GM18508 (cell line): Measurements from ENCODE around the gene GRK1.

Experiments
- ATAC-seq: cut with Tn5 transposase; IDR thresholded peaks from one replicate; pipeline ENCODE4 v1.9.1; 2021; ENCODE audit warnings: moderate number of reproducible peaks; ENCODE audit not compliant: insufficient read depth, unreplicated experiment

GRK1 gene

DNA sequence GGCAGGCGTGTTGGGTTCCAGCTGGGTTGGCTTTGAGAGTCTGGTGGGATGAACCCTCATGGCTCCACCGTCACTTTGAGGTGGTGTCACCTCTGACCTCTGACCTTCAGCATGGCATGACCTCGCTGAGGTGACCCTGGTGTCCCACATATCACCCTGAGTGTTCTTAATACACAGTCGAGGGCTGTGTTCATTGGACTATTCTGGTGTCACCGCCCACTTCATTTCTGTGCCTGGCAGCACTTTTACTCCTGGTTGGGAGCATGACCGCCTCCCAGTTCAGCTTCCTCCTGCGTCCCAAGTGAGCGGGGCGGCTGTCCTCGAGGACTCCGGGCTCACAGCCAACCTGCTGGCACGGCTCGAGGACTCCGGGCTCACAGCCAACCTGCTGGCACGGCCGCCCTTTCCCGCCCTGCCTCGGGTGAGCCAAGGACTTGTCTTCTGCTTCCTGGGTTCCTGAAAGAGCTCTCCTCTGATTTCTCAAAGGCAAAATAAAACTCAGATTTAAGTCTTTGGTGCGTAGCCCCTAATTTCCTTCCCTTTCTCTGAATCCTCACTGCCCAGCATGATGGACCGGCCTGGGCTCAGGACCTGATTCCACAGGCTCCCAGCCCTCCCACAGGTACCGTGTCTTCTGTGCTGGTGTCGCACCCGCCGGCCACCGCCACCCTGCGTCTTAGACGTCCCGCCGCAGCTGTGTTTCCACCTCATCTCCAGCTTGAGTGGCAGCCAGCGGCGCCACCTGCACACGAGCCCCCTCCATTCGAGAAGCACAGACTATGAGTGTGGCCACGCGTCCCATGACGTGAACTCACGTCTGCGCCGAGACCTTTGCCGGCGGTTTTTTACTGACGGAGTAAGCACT is 19.4 kb upstream of the GRK1 start:
- no peak for ATAC-seq

DNA sequence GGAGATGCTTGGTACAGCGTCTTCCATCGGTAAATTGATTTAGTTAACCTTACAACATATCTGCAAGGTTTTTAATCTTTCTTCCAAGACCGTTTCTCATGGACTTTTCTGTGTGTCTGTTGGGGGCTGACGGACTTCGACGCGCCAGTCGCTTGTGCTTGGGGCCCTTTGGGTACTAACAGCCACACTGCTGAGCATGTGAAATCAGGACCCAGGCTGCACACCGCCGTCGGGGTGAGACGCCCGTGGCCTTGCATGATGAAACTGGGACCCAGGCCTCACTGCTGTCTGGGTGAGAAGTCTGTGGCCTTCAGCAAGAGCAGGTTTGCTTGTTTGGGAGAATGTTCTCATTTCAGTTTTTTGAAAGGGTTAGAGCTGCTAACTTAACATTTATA is 18.8 kb upstream of the GRK1 start:
- ATAC-seq = no peak

DNA sequence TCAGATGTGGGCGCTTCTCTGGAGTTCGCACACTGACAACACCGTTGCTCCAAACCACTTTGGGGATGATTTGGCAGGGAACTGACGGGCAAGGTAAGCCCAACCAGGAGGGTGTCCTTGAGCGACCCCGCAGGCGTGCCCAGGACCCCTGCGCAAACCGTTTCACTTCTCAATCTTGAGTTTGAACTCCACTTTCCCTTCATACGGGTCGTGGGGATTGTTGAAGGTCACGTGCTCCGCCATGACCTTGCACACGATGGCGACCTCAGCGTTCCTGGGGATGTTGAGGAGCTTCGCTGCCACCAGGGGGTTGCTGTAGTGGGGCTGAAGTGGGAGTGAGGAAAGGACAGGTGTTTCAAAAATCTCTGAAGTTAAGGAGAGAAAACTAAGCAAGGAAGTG is 17.8 kb upstream of the GRK1 start:
- ATAC-seq = no peak

DNA sequence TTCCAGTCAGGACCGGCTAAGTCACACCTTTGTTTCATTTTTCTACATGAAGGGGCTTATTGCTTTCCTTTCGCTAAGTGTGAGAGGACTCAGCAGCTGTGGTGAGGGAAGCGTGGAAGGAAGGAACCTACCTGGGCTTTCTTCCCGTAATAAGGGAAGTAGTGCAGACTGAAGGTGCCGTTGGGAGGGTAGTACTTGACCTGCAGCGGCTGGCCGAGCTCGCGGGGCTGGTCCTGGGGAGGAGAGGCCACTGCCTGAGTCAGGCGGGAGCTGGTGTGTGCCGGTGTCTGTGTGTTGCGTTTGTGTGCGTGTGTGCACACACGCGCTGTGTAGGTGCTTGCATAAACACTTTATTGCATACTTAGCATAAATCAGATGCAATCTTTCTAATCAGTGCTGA is 16.7 kb upstream of the GRK1 start:
- no peak for ATAC-seq

DNA sequence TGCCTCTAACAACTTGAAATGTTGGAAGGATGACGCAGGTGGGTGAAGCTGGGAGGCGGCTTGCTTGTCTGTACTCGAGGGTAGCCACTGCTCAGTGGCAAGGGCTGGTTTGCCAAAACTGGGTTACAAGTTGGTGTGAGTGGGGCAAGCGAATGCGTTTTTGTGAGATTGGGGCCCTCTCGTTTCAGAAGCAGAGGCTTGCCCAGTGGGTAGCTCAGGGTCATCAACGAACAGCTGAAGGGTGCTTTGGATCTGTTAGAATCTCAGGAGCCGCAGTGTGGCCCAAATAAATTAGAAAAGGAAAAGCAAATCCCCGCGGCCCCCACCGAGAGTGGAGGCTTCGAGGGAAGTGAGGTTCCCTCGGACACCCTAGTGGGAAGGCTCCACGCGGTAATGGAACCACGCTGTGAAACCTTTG is 16.3 kb upstream of the GRK1 start:
- no peak for ATAC-seq

DNA sequence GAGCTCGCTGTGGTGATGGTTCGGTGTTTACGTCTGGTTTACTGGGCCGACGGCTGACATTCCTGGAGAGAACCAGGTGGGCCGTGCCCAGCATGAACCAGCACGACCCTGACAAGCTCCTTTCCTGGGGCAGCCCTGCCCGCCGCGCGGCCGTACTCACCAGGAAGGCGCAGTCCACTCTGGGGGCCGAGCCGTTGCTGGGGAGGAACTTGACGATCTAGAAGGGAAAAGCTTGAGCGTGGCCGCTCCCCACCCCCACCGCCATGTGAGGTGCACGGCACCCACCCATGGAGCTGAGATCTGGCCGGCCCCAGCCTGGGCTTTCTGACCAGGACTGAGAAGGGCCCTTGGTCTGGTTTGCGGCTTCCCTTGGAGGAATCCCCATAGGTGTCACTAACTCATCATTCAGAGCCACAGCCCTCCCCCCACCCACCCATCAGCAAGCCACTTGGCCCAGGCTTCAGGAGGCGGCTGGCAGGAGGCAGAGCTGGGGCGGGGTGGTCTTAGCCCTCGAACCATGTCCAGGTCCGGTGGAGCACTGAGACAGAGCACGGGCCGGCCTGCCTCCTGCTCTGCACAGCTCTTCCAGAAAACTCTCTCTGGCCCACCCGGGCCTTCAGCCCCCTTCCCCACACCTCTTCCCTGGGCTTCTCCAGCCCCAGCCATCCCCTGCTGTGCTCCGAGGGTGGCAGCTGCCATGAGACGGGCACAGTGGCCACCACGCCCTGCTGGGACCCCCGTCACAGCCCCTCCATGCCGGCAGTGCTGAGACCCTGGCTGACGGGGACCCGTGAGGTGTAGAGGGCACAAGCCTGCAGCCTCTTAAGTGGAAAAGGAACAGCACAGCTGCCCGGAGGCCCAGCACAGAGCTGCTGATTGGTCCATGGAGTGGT is 15.3 kb upstream of the GRK1 start:
- ATAC-seq = no peak

DNA sequence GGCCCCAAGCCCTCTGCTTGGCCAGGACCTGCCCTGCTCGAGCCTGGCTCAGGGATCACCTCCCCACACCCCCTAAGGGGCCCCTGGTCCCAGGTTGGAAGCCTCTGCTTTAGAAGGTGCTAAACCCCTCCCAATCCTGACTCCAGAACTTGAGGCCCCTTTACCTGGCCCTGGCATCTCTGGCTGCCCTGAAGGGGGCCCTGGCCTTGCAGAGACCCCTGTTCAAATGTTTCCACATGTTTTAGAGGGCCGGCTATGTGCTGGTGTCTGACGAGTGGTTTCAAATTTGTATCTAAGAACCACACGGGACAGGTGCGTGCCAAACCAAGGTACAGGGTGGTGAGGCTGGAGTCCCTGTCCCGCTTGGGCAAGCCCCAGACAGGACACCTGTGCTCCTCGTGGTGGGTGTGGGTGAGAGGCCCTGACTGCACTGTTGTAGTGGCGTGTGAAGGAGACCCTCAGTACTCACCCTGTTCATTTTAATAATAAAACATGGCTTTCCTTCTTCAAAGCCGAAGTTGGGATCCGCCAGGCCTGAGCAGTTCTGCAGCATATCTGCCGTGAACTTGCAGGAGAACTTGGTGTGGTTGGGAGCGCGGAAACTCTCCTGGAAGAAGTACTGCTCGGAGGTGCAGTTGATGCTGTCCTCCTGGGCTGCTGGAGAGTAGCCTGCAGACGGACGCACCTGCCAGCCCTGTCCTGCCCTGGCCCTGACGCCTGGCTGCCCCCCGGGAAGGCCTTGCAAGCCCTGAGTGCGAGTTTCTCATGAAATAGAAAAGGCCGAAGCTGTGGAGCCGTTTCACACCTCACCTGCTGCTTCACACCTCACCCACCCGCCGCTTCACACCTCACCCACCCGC is 14.4 kb upstream of the GRK1 start:
- no peak for ATAC-seq

DNA sequence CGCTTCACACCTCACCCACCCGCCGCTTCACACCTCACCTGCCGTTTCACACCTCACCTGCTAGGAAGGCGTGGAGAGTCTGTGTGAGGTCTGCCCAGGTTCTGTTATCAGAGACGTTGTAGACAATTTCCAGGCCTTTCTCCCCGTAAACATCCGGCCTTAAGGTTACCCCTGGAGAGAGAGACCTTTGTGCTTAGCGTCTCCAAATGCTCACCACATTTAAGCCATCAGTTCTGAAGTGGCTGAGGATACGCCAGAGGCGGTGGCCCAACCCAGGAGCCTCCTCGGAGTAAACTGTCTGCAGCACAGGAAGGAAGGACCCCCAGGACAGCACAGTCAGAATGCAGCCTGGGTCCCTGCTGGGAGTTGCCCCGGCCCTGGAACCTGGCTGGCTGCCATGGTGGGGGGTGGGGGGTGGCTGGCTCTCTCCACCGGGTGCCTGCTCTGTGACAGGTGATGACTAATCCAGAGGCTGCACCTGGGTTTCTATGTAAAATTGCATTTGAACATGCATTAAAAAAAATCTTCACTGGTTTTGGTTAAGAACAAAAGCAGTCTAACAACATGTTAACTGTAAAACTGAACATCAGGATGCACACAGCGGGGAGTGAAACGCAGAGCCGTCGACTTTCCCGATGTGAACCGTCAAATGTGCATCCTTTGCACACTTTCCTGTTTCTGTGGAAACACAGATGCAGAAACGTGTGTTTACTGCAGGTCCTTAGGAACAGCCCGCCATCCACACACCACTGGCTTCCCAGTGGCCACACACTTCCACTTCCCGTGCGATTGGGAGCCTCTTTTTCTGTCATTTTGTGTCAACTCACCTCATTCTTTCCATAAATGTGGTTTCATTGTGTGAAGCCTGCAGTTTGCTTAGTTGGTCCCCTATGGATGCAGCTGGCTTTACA is 13.5 kb upstream of the GRK1 start:
- no peak for ATAC-seq

DNA sequence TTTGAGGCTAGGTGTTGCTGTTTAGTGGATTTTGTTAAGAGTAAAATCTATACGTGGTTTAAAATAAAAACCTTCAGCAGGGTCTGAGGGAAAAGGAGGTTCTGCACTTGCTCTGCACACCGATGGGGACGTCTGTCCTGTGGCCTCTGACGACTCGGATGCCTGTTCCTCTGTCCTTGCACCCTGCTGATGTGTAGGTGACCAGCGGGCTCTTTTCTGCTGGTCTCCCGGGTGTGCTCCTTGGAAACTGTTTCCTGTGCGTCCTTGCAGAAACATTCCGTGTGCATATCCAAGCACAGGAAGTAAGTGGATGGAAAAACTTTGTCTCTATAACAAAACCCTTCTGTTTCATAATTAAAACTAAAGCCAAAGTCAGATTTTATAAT is 12.9 kb upstream of the GRK1 start:
- ATAC-seq = no peak

DNA sequence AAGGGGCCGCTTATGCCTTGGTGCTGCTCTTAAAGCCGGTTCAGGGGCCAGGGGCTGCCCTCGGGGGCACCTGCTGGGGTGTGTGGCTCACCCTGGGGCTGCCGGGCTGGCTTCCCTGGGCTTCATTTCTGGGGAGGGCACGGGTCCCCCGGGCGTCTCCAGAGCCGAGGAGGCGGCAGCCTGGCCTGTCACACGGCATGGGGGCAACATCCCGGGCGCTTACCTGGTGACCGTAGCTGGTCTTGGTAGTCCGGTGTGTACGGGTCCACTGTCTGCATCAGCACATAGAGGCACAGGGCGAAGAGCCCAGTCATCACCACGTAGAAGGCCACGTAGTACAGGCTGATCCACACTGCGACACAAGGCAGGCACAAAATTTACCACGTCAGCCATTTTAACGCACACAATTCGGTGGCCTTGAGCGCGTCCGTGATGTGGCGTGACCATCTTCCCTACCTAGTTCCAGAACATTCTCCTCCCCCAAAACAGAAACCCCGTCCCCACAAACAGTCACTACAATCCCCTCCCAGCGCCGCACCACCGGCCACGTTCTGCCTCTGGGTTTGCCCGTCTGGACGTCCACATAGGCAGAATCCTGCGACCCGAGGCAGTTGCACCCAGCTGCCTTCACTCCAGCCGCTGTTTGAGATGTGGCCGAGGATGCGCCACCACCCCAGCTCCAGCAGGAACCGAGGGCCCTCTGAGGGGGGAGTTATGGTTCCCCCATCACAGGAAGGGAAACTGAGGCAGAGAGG is 12.3 kb upstream of the GRK1 start:
- no peak for ATAC-seq

DNA sequence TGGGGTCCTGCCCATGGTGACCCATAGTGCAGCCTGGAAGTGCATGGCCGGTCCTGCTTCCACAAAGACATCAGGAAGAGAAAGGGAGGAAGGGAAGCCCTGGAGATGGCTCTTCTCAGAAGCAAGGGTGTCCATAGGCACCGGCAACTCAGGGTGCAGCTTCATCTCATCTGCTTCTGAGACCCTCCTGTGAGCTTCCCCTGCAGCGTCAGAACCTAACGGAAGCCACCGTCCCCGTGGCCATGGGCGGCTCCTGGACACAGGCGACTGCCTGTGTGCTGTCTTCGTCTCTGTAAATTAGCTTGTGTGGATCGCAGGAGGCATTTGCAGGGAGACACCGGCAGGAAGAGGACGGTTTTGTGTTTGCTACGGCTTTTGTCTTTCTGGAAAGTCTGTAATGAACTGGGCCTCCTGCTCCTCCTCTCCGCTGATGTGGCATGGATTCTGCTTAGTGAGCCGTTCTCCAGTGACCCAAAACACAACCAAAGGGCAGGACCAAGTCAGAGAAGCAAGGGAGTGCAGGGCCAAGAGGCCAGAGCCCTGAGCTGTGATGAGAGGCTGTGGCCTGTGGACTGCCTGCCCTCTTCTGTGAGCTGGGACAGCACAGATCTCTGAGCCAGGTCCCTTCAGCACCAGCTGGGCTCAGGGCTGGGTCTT is 11.5 kb upstream of the GRK1 start:
- ATAC-seq = no peak

DNA sequence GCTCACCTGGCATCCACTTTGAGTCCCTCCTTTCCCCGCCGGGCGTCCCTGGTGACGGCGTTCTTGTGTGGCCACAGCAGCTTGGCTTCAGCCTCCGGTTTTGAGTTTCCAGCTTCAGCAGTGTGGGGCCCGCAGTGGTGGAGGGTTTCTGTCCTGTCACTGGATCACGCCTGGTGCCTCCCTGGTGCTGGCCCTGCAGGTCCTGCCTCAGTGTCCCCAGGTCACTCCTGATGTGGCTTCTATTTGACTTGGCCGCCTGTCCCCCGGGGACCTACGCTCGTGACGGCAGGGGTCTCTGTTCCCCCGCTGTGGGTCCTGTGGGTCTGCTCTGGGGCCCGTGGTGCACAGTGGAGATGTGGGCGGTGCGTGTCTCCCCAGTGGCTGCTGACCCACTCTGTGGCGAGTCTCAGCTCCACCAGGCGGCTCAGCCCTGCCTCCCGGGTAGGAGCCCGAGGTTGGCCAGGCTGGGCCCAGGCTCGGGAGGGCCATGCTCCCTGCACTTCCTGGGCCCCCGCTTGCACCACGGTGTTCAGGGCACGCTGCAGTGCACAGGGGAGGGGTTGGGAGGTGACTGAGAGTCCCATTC is 10.9 kb upstream of the GRK1 start:
- ATAC-seq = no peak

DNA sequence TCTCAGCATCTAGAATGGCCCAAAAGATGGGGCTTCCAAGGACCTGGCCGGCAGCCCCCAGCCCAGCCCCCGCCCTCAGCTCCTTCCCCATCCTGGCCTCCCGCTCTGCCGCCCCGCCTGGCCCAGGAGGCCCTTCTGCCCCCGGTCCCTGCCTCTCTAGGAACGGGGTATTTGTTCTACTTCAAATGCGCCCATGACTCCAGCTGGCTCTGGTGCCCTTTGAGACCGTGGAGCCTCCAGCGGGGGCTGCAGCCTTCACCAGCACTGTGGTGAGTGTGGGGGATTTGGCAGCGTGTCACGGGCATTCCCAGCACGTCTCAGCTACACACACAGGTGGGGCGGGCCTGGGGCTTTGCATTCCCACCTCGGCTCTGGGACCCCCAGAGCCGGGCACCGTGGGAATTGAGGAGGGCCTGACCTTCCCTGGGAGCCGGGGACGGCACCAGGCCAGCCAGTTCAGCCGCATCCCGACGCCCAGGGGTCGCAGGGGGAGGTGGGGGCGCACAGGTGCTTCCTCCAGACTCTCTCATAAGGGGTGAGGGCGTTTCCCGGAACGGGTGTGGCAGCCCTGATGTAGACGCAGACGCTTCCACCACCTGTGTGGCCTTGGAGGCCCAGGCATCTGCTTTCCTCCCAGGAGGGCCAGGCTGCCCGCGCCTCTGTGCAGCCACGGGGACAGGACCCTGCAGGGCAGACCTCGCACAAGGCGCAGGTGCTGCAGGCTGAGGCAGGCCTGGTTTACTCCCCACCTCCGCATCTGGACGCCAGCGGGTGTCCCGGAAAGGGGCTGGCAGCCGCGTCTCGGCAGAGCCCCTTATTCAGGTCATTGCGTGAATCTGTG is 10.0 kb upstream of the GRK1 start:
- no peak for ATAC-seq

DNA sequence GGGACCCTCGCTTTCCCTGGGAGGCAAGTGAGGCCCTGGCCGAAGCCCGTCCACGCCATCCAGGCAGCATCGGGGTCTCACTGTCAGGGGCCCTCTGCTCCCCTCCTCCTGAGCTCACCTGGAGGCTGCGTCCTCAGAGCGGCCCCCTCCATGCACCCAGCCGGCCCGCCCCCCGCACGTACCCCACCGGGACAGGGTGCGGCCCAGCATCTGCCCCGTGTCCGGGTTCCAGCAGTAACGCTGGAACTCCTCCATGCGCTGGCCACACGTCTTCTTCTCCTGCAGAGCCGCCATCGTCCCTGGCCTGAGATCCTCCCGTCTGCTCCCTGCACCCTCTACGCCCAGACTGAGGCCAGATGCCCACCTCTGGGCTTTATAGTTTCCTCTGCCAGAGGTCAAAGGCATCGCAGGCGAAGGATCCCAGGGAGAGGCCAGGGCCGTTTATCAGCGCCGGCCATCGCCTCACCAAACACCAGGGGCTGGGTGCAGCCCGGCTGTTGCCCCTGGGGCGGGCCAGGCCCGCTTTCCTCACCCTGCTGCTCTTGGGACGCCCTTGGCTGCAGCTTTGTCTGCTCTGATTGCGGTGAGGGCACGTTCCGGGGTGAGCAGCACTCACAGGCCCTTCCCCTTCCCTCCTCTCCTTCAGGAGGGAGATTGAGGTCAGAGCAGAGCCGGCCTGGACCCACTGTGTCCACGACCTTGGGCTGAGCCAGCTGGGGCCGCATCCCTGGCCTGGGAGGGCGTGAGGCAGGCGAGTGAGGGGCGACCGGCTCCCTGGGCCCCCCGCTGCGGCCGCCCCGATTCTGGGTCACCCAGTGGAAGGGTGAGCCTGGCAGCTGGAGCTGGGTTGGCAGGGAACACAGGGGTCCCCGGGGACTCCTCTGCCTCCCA is 8.9 kb upstream of the GRK1 start, which contains the start of gene ATP4B:
Gene ATP4B (minus strand): TSS at position 348 of the 891 bp plus-strand sequence. CDS start 54 bp downstream, at position 294.
- no peak for ATAC-seq

DNA sequence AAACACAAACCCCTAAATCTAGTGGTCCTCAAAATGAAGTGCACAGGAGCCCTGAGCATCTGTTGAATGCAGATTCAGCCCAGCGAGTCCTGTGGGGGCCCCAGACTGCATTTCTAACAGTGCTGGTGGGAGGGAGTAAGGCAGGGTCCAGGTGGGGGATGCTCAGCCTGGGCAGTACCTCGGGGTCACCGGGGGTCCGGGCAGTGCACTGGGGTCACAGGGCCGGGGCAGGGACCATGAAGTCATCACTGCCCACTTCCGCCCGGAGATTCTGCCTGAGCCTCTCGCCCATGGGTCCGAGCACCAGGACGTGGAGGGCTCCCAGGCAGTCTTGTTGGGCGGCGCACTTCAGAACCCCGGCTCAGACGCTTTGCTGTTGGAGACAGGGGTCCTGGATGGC is 8.2 kb upstream of the GRK1 start:
- ATAC-seq = no peak

DNA sequence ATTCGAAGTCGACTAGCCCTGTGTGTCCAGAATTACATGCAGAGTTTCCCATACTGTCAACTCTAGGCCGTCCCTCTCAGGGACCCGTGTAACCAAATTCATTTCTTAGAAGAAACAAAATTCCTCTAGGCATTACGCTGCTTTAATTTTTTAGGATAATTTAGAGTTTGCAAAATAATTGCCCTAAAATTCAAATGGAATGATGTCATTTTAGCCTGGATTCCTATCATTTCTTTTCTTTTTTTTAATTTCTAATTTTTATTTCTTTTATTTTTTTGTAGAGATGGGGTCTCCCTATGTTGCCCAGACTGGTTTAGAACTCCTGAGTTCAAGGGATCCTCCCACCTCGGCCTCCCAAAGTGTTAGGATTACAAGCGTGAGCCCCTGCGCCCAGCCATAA is 7.7 kb upstream of the GRK1 start:
- ATAC-seq = no peak
